ENCODE measurements around the gene CPZ.

- TF ChIP-seq POLR2A (IDR thresholded peaks at IDR 0.05; ENCODE audit: low read depth) (no peak), CTCF (IDR thresholded peaks at IDR 0.05) (peak in 2 of 3 experiments; percentile 13 to 36), POLR2AphosphoS5 (IDR thresholded peaks at IDR 0.05) (no peak), EP300 (IDR thresholded peaks at IDR 0.05) (no peak)
These were observed 45.3 kb upstream of the CPZ start for GRCh38 chr4:8547108-8547911.
